HG03575 (cell line): Measurements from ENCODE around the gene MYB.
A peak's percentile ranks its signal among the peaks of the same experiment; 100 is the strongest.

Experiments
- ATAC-seq: cut with Tn5 transposase; IDR thresholded peaks from one replicate; pipeline ENCODE4 v1.9.1; 2021; ENCODE audit not compliant: unreplicated experiment, insufficient number of reproducible peaks, low FRiP score; ENCODE audit errors: extremely low read depth

MYB gene

GRCh38 chr6:135182071-135183001, 1.2 kb downstream of the MYB start:
- ATAC-seq = peak; percentile 0

GRCh38 chr6:135183002-135183531, 2.0 kb downstream of the MYB start:
- ATAC-seq = peak; percentile 21

GRCh38 chr6:135183532-135184440, 2.7 kb downstream of the MYB start:
- ATAC-seq = peak; percentile 24

GRCh38 chr6:135185483-135185882, 4.4 kb downstream of the MYB start:
- ATAC-seq = no peak

GRCh38 chr6:135186255-135186654, 5.1 kb downstream of the MYB start:
- ATAC-seq = no peak

GRCh38 chr6:135187372-135187771, 6.3 kb downstream of the MYB start:
- no peak for ATAC-seq

- ATAC-seq = no peak
Observed at GRCh38 chr6:135188718-135189117, 7.6 kb downstream of the MYB start.

GRCh38 chr6:135189344-135189743, 8.2 kb downstream of the MYB start:
- ATAC-seq = no peak

GRCh38 chr6:135191508-135192255, 10.6 kb downstream of the MYB start:
- no peak for ATAC-seq

GRCh38 chr6:135192256-135193174, 11.4 kb downstream of the MYB start:
- no peak for ATAC-seq

GRCh38 chr6:135193221-135193620, 12.1 kb downstream of the MYB start:
- ATAC-seq = no peak

GRCh38 chr6:135195041-135195440, 13.9 kb downstream of the MYB start:
- ATAC-seq = no peak

GRCh38 chr6:135195522-135195921, 14.4 kb downstream of the MYB start:
- no peak for ATAC-seq

- no peak for ATAC-seq
Observed at GRCh38 chr6:135196739-135197510, 15.8 kb downstream of the MYB start.

- ATAC-seq = no peak
Observed at GRCh38 chr6:135202836-135203235, 21.7 kb downstream of the MYB start.

- no peak for ATAC-seq
Observed at GRCh38 chr6:135204951-135205350, 23.8 kb downstream of the MYB start.

- no peak for ATAC-seq
Observed at GRCh38 chr6:135209803-135210202, 28.7 kb downstream of the MYB start.
